Left ventricle myocardium superior (tissue), 1 donor: ENCODE measurements around the gene GAL3ST2. TPM values are rescaled to one million over a fixed set of nuclear protein-coding genes. Genes with fewer than 3 reads are reported as not detected.

Source experiments
- ATAC-seq: fragments of 200-7000 bp; cut with Tn5 transposase; one replicate; pipeline ENCODE4 v1.9.1; 2020; ENCODE audit warnings: mild to moderate bottlenecking, moderate library complexity
- DNase-seq: peaks from one replicate; pipeline ENCODE4 v3.0.0-alpha.2; 2020
- intact Hi-C: fragments of 100-400 bp; cut with micrococcal nuclease; formaldehyde crosslinking; loops from one replicate; pipeline ENCODE4 v1.11.0; 2022
- total RNA-seq: library from RNA; stranded (reverse); fragmentation: NEBNext Ultra II Directional; extraction: Animal tissue kit (Norgen Biotek cat#: 25700); gene quantifications from one replicate; pipeline ENCODE4 v1.2.1, GENCODE V29; 2021
- donor health status: DM: no; HTN: yes; CAD: no; lungs with severe emphysema.

Gene GAL3ST2
- total RNA-seq, 1 donor from 2014 or later = not detected

GRCh38 chr2:241763551-241764274, 12.9 kb upstream of the GAL3ST2 start:
- no peak for DNase-seq
- ATAC-seq = no peak
- intact Hi-C loops = no loop called here

- DNase-seq (no peak), ATAC-seq (no peak)
- intact Hi-C loops = no loop called here
Observed at GRCh38 chr2:241764275-241765241, 12.1 kb upstream of the GAL3ST2 start.

- intact Hi-C loops = no loop called here
- no peak for DNase-seq
Observed at GRCh38 chr2:241767464-241768250, 9.0 kb upstream of the GAL3ST2 start.

GRCh38 chr2:241768251-241768711, 8.3 kb upstream of the GAL3ST2 start:
- no peak for ATAC-seq
- intact Hi-C loops = no loop called here
- no peak for DNase-seq

More at GRCh38 chr2:241767464-241768250, 9.0 kb upstream of the GAL3ST2 start:
- no peak for ATAC-seq

GRCh38 chr2:241768850-241769249, 7.8 kb upstream of the GAL3ST2 start:
- DNase-seq (no peak), ATAC-seq (no peak)
- intact Hi-C loops = no loop called here

- intact Hi-C loops = no loop called here
- no peak for DNase-seq
- ATAC-seq = no peak
Observed at GRCh38 chr2:241769819-241770184, 6.8 kb upstream of the GAL3ST2 start.

GRCh38 chr2:241770185-241770935, 6.3 kb upstream of the GAL3ST2 start:
- intact Hi-C loops = no loop called here
- ATAC-seq (peak; percentile 36), DNase-seq (no peak)

- intact Hi-C loops = no loop called here
- DNase-seq = no peak
- ATAC-seq = no peak
Observed at GRCh38 chr2:241770936-241771285, 5.7 kb upstream of the GAL3ST2 start.

- ATAC-seq = peak; percentile 40
- DNase-seq = peak; percentile 55
- intact Hi-C loops = no loop called here
Observed at GRCh38 chr2:241771286-241772062, 5.1 kb upstream of the GAL3ST2 start.

GRCh38 chr2:241772063-241772499, 4.5 kb upstream of the GAL3ST2 start:
- ATAC-seq (no peak), DNase-seq (no peak)
- intact Hi-C loops = no loop called here

- ATAC-seq (no peak), DNase-seq (peak; percentile 25)
- intact Hi-C loops = no loop called here
Observed at GRCh38 chr2:241773511-241774418, 2.9 kb upstream of the GAL3ST2 start.

GRCh38 chr2:241774419-241775222, 2.0 kb upstream of the GAL3ST2 start:
- no peak for ATAC-seq
- intact Hi-C loops = no loop called here
- DNase-seq = peak; percentile 26

- ATAC-seq (no peak), DNase-seq (peak; percentile 21)
- intact Hi-C loops = no loop called here
Observed at GRCh38 chr2:241775223-241776177, 1.1 kb upstream of the GAL3ST2 start.

- DNase-seq (no peak), ATAC-seq (no peak)
- intact Hi-C loops = no loop called here
Observed at GRCh38 chr2:241777170-241777685, 606 bp downstream of the GAL3ST2 start.
